Effector CD4-positive, alpha-beta T cell (primary cell): Measurements from ENCODE around the gene TSACC. TPM values are rescaled to one million over a fixed set of nuclear protein-coding genes. Genes with fewer than 3 reads are reported as not detected.
A peak's percentile ranks its signal among the peaks of the same experiment; 100 is the strongest.
"Not testable (repeated sequence)": the region's sequence is repeated elsewhere in the genome, so short reads cannot be mapped to it uniquely, and the experiment has no call there.

Experiments
- DNase-seq: peaks from one replicate; pipeline ENCODE4 v3.0.0-alpha.2; 2020
- total RNA-seq: gene quantifications from one replicate; lab custom pipeline; 2026; lab: John Stamatoyannopoulos, UW

The TSACC gene
- not detected for total RNA-seq

DNA sequence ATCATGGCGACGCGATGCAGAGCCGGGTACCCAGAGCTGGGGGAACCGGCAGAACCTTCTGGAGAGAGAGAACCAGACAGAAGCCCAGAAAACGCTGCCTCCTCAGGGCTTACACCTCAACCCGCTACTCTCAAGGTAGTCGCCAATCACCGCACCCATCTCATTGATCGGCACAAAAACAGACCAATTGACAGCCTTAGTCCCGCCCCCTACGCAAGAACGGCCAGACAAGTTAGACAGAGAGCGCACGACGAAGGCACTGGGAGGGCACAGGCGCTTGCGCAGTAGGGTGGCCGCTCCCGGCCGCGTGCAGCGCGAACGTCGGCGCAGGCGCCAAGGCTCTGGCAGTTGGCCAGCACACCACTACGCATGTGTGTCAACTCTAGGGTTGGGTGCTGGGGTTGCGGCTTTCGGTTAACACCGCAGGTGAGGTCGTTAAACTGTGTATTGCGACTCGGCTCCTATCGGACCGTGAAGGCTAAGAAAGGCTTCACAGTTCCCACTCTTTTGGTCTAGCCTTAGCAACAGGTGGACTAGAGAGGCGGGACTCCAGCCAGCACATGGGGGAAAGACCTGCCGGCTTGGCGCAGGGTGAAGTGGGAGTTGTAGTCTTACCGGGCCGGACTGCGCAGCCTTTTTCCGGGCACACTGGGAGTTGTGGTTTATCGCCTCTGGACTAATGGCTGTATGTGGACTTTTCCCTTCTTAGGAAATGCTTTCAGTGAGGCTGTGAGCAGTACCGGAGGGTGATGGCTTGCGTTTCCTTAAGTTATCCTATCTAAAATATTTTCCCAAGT, at the start of gene TSACC, which contains the start of gene CCT3:
TSS of gene TSACC (plus strand) at position 347 of the 797 bp plus-strand sequence. CDS start 1,232 bp downstream, outside the sequence.
TSS of gene CCT3 (minus strand) at position 113 of the 797 bp plus-strand sequence. CDS start at position 5, 108 bp downstream.
- DNase-seq: peak; percentile 99

DNA sequence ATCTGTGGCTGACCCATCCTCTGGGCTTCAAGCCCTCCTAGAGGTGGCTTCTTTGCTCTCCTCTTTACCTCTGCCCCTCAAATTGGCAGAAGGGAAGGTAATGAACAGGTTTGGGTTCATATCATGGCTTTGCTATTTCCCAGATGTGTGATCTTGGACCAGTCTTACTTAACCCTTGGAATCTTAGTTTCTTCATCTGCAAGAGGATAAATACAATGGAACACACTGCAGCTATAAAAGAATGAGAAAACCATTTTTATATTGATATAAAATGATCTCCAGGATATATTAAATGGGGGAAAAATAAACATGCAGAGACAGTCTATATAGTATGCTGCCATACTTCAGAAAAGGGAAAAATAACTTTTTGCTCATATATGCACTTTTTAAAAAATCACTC, 48.5 kb upstream of the TSACC start:
- no peak for DNase-seq

DNA sequence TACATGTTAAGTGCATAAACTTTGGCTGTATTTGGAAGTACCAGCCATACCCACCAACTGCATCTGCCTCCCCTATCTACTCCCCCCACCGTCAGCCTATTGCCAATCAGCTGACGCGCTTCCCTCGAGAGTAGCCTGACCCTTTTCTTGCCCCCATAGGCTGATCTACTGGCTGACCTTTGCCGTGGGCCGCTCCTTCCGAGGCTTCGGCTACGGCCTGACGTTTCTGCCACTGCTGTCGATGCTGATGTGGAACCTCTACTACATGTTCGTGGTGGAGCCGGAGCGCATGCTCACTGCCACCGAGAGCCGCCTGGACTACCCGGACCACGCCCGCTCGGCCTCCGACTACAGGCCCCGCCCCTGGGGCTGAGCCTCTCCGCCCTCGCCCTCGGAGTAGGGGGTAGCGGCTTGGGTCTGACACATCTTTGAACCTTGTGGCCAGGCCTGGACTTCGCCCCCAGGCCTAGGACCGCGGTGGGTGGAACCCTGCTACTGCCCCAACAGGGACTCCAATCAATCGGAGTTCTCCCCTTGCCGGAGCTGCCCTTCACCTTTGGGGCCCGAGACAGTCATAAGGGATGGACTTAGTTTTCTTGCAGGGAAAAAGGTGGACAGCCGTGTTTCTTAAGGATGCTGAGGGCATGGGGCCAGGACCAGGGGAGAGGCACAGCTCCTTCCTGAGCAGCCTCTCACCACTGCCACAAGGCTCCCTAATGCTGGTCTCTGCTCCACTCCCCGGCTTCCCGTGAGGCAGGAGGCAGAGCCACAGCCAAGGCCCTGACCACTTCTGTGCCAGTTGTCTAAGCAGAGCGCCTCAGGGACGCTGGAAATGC, 46.9 kb upstream of the TSACC start:
- no peak for DNase-seq

DNA sequence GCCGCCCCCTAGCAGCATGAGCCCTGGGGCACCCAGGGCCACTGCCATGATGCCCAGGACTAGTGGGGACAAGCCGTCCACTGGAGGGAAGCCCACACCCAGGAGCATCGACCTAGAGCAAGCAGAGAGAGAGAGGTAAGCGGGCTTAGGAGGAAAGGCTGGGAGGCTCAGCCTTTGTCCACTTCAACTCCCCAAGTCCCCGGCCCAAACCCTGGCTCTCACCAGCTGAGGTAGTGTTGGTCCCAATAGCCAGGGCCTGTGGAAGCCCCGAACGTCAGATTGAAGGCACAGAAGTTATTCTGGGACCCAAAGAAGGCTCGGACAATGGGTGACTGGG, 45.3 kb upstream of the TSACC start:
- DNase-seq: no peak

DNA sequence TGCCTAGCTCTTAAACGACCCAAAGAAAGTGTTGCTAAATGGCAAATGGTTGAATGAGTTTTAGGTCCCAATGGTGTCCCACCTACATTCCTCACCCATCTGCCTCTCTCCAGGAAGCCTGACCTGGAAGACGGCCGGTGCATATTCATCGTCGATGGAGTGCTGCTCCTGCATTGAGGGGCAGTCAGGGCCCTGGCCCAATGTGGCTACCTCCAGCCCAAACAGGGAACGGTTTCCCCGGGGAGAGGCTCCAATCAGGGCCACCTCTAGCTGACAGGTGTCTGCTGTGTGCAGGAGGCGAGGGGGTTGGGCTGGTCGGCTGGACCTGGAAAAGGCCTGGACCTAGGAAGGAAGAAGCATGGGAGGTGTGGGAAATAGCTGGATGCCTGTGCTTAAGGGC, 44.4 kb upstream of the TSACC start:
- DNase-seq: no peak

DNA sequence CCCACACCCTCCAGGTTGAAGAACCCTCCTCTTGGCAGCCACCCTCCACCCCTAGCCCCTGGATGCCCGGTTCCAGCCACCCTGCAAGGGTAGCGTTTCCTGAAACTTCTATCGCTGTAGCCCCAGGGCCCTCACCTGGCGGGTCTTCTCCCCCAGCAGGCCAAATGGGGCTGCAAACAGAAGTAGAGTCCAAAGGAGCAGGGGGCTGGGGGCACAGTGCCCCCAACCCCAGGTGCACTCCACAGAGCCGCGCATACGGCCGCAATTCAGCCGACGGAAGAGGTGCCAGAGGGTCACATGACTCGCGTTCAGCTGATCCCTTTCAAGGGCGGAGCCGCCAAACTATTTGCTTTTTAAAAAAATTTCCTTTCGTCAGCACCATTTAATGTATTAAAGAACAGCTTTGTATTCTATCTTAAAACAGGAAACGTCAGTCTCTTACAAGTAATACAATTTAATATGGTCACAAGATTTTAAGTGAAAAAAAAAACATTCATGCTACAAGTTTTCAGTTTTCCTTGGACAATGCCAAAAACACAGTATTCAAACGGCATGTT, 42.9 kb upstream of the TSACC start, which contains the start of gene GLMP:
TSS of gene GLMP (minus strand) at position 289 of the 557 bp plus-strand sequence. CDS start at position 255, 34 bp downstream.
- DNase-seq: peak; percentile 53

DNA sequence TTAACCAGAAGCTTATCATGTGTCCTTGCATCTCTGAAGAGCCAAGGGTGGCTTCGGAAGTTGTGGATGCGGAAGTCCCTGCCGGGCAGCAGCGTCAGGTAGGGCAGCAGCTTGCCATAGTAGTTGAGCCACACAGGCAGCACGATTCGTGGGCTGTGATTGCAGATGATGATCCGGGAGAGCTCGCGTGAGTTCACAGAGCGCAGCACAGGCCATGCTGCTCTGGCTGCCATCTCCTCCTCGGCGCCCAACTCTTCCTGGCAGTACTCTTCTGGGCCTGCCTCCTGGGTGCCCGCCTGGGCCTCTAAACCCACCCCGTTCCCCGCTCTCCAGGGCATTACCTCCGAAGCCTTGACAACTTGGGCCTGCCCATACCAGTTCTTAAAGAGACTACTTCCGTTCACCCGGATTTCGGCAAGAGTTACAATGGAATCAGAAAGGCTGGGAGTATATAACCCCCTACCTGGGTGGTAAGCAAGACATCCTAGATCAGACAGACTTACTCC, 39.4 kb upstream of the TSACC start, which contains the start of gene VHLL:
TSS of gene VHLL (minus strand) at position 456 of the 506 bp plus-strand sequence. CDS start at position 338, 118 bp downstream.
- no peak for DNase-seq

DNA sequence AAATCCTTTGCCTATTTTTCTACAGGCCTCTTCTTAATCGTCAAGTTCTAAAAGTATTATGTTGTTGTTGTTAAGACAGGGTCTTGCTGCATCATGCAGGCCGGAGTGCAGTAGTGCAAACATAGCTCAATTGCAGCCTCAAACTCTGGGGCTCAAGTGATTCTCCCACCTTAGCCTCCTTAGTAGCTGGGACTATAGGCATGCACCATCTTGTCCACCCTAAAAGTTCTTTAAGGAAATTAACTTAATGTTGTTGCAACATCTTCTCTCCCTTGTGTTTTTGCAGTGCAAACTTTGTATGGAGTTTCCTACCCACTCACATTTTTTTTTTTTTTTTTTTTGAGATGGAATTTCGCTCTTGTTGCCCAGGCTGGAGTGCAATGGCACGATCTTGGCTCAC, 35.1 kb upstream of the TSACC start:
- no peak for DNase-seq

DNA sequence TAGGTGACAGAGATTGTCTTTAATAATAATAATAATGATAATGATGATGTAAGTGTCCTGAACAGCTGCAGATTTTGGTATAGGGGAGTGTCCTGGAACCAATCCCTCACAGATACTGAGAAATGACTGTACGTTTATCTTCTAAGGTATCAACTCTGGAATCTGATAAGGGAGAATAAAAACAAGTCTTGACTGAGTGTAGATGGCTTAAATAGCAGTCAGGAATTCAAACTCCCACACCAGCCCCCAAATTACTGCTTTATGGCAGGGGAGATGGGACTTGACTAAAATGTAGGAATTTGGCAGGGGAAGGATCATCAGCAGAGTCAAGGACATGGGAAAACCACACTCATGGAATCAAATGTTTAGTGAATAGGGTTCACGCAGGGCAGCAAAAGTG, 33.1 kb upstream of the TSACC start:
- DNase-seq: no peak

DNA sequence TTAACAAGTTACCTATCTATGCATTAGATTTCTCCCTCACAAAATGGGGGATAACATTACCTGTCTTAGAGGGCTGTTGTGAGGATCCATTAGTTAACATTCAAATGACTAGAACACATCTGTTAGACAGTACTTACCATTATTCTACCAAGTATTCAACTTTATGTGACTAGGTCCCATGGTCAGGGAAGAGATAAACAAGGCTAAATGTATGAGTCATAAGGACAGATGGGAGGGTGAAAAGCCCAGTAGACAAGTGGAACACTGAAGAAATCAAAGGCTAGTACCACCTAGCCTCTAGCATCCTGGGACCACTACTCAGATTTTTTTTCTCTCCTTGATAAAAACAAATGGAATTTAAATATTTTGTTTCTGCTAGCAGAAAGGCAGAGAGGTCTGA, 30.2 kb upstream of the TSACC start:
- no peak for DNase-seq

DNA sequence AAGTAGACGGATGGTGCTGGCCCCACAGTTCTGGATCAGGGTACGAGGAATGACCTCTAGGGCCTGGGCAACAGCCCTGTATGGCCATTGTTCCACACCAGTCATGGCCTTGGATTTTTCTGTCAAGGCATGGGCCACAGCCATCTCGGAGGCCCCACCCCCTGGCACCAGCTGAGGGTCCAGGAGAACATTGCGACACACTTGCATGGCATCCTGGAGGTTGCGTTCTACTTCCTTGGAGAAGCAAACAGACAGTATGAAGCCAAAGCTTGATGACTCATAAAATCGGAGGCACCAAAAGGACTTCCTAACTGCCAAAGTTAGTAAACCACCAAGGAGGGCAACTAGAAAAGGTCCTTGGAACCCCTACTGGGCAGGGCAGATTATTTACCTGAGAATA, 27.4 kb upstream of the TSACC start:
- no peak for DNase-seq

DNA sequence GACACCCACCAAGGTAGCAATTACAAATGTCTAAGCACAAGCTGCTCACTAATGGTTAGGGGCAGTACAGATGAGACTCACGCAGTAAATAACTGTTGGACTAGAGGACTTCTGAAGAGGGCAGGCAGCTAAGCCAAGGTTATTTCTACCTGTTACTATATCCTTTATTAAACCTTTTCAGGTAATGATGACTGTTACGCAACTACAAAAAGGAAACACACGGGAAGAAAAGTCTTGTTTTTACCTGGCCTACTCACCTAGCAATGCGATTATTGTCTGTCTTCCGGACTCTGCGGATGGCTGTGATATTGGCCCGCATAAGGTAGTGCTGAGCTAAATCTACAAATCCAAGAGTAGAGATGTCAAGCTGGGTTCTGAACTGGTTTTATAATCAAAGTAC, 21.4 kb upstream of the TSACC start:
- DNase-seq: no peak

DNA sequence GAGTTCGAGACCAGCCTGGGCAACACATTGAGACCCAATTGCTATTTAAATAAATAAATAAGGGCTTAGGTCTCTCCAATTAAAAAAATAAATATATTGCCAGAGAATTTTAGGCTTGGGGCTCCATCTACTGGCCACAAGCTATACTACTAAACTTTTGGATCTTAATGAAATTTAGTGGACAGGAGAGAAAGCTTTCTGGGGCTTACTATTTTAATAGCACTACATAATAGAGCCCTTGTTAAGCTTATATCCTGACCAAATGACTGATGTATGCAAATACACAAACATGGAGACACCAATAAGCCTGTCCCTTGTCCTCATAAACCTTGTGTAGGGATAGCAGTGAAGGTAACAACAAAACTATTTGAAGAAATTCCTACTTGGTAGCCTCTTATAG, 18.7 kb upstream of the TSACC start:
- DNase-seq: no peak

DNA sequence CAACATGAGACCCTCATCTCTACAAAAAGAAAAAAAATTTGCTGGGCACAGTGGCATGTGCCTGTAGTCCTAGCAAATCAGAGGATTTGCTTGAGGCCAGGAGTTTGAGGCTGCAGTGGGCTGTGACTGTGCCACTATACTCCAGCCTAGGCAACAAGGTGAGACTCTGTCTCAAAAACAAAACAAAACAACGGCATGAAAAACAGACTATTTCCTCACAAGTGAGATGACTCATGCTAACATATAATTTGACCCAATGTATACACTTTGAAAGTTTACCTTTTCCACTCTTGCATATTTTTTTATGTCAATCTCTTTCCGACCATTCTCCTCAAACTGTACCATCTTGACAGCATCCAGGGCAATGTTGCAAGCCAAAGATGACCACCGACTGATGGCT, 17.8 kb upstream of the TSACC start:
- no peak for DNase-seq

DNA sequence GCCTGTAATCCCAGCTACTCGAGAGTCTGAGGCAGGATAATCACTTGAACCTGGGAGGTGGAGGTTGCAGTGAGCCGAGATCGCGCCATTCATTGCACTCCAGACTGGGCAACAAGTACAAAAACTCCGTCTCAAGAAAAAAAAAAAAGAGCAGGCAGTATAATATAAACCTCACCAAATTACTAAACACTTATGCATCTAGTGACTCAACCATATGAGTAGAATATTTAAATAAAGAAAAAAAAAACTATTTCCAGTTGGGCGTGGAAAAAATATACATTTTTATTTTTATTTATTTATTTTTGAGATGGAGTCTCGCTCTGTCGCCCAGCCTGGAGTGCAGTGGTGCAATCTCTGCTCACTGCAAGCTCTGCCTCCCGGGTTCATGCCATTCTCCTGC, 15.1 kb upstream of the TSACC start:
- DNase-seq: not testable (repeated sequence)

DNA sequence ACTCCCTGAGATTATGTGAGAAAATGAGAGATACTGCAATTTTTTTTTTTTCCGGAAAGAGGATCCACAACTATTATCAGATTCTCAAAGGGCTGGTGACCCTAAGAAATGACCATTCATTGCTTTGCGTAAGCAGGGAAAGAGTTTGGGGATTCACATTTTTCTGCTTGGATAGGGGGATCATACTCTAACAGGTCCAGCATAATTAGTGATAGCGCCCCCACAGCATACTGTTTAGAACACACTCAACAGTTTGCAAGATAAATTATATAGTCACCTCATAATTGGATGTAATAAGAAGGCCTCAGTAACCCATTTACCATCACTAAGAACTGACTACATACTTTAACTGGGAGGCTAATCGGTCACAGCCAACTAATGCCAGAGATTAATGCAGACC, 2.1 kb upstream of the TSACC start:
- DNase-seq: no peak

DNA sequence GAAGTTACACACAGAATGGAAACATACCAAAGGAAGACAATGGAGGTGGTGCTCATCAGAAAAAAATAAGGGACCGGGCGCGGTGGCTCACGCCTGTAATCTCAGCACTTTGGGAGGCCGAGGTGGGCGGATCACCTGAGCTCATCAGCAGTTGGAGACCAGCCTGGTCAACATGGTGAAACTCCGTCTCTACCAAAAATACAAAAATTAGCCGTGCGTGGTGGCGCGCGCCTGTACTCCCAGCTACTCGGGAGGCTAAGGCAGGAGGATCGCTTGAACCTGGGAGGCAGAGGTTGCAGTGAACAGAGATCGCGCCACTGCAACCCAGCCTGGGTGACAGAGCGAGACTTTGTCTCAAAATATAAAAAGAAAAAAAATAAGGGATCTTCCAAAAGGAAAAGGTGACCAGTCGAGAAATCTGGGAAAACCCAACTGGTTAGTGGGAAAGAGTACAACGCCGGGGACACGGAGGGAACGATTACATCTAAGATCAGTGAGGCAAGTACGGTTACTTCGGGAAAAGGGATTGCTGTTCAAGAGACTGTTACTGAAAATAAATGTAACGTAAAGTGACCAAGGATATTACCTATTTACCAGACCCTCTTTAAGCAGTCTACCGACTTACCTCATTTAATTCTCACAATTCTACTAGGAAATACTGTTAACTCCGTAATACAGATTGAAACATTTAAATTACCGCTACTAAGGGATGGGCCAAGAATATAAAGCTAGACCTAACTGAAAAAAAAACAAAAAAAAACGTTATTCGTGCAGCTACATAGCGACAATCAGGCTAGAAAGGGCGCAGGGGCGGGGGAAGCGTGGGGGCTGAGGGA, 1.1 kb upstream of the TSACC start:
- DNase-seq: no peak

DNA sequence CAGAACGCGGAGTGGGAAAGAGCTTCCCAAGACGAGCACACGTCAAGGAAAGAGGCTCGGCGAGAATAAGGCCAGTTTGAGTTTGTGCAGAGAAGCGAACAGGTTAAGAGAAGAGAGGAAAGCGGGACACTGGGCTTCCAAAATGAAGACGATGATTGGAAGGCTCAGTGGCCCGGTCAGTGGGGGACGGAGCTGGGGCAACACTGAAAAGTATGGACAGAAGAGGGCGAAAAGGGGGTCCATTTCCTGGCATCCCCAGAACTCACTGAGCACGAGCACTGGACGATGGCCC, 492 bp upstream of the TSACC start:
- DNase-seq: no peak

DNA sequence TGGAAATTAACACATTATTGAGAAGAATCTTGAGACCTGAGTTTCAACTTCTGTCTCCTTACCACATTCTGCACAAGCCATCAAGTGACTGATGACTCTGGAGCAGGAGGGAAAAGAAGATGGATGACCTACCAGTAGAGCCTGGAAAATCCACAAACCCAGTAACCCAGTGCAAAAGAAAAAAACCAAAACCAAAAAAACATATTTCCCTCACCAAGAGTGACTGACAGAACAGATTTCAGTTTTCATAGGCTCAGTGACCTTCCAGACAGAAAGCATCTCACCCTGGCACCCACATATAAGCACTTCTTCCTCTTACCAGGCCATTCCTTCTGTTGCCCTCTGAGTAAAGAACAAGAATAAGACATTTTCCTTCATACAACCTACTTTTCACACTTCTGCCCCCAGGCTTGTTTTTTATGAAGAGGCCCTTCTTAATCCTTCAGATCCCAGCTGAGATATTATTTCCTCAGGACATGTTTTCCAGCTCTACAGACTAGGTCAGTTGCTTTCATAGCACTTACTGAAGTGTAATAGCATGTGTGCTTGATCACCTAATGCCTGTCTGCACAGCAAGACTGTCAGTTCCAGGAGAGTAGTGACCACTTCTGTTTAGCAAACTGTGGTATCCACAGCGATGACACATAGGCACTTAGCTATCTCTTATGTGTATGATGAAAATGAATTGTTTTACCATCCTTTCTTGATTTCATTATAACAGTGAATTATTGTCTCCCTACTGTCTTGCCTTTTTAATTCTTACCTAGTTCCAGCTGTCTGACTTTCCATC, 4.0 kb downstream of the TSACC start:
- no peak for DNase-seq

DNA sequence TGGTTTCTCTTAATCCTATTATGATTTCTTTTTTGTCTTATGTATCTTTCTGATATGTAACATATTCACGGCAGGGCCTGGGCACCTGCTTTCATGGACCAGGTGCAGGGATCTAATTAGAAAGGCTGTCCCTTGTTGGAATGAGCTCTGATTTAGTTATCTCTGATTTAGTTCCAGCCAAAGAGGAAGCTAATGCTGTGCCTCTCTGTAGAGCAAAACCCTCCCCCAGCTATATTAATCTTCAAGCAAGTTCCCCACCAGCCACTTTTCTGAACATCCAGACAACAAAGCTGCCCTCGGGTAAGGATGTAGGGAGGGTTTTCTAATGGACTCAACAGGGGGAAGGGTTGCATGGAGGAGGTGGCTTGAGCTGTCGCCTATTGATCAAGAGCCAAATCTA, 6.1 kb downstream of the TSACC start:
- no peak for DNase-seq

DNA sequence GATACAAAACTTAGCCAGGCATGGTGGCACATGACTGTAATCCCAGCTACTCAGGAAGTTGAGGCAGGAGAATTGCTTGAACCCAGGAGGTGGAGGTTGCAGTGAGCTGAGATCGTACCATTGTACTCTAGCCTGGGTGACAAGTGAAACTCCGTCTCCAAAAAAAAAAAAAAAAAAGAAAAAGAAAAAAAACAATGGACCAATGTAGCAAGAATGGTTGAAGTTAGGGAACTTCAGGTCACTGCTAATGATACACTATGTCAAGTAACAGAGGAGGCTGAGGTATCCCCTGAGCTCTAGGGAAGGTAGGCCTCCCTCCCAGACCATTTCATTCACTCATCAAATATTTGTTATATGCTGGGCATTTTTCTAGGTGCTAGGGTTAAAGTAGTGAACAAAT, 7.7 kb downstream of the TSACC start:
- DNase-seq: not testable (repeated sequence)

DNA sequence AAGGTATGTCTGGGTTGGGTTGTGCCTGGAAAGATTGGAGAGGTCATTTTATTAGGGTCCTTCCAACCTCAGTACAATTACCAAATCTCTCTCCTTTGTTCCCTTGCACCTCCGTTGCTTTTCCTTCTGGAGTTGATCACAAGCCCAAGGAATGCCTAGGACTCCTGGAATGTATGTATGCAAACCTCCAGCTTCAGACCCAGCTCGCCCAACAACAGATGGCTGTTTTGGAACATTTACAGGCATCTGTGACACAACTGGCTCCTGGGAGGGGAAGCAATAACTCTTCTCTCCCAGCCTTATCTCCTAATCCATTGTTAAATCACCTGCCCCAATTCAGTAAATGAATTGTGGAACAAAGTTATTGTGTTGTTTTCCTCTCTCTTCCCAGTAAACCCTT, 8.3 kb downstream of the TSACC start:
- DNase-seq: no peak
